ENCODE results near the gene KLK13. TPM values are rescaled to one million over a fixed set of nuclear protein-coding genes. Genes with fewer than 3 reads are reported as not detected.

KLK13 gene
- polyA plus RNA-seq, 3 donors: not detected

GRCh38 chr19:51083783-51084182 is 18.9 kb upstream of the KLK13 start:
- Histone ChIP-seq H3K27me3 (ENCODE audit: control insufficient read depth in 2 of 2, insufficient read depth in 2 of 2, low read length in 2 of 2) (no peaks in the 10 kb centered on the region), H4K20me1 (ENCODE audit: insufficient read depth, low read length) (no peaks in the 10 kb centered on the region), H2AFZ (ENCODE audit: insufficient read depth, low read depth, low read length, poor library complexity, severe bottlenecking) (no peak overlapping the region), H3K27ac (ENCODE audit: low read depth in 1 of 2, low read length in 2 of 2) (no peak overlapping the region), H3K4me1 (ENCODE audit: control insufficient read depth in 1 of 2, insufficient read depth in 2 of 2, low read length in 2 of 2) (no peaks in the 10 kb centered on the region), H3K36me3 (replicated peaks in 1 of 2; ENCODE audit: control insufficient read depth in 1 of 2, insufficient read depth in 2 of 2, low read length in 2 of 2) (no peaks in the 10 kb centered on the region), H3K4me3 (replicated peaks in 1 of 3; ENCODE audit: low read depth in 2 of 3, low read length in 3 of 3) (no peak overlapping the region), H3K79me2 (ENCODE audit: insufficient read depth, low read length) (no peaks in the 10 kb centered on the region), H3K9me3 (replicated peaks in 1 of 2; ENCODE audit: control insufficient read depth in 1 of 2, insufficient read depth in 1 of 2, low read length in 2 of 2) (no peaks in the 10 kb centered on the region), H3K9ac (ENCODE audit: insufficient read depth, low read length, poor library complexity, severe bottlenecking) (no peak overlapping the region), H3K4me2 (replicated peaks; ENCODE audit: extremely low read depth, low read length, poor library complexity, severe bottlenecking) (no peak overlapping the region)
- TF ChIP-seq, protein P1, sequence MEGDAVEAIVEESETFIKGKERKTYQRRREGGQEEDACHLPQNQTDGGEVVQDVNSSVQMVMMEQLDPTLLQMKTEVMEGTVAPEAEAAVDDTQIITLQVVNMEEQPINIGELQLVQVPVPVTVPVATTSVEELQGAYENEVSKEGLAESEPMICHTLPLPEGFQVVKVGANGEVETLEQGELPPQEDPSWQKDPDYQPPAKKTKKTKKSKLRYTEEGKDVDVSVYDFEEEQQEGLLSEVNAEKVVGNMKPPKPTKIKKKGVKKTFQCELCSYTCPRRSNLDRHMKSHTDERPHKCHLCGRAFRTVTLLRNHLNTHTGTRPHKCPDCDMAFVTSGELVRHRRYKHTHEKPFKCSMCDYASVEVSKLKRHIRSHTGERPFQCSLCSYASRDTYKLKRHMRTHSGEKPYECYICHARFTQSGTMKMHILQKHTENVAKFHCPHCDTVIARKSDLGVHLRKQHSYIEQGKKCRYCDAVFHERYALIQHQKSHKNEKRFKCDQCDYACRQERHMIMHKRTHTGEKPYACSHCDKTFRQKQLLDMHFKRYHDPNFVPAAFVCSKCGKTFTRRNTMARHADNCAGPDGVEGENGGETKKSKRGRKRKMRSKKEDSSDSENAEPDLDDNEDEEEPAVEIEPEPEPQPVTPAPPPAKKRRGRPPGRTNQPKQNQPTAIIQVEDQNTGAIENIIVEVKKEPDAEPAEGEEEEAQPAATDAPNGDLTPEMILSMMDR (IDR thresholded peaks at IDR 0.05): no peak
- H3K27me3 Mint-ChIP-seq (ENCODE audit: low read depth in 3 of 3): peaks cover 14 to 21% (median 15%) of the 10 kb centered on the region in 3 donors
- 80% methylated on average over 7 of the region's 14 CpGs for WGBS (ENCODE audit: insufficient coverage)
- H3K4me1 Mint-ChIP-seq: no peaks in the 10 kb centered on the region
- H3K36me3 Mint-ChIP-seq: no peaks in the 10 kb centered on the region
- no peak for DNase-seq
- H3K27ac Mint-ChIP-seq: no peak overlapping the region
- H3K9me3 Mint-ChIP-seq: peaks cover 0 to 2% (median 0%) of the 10 kb centered on the region in 7 donors
- intact Hi-C loops (cut with micrococcal nuclease): no loop called here
- H3K4me3 Mint-ChIP-seq: peak overlapping the region in 1 of 2 donors; percentile 1

DNA sequence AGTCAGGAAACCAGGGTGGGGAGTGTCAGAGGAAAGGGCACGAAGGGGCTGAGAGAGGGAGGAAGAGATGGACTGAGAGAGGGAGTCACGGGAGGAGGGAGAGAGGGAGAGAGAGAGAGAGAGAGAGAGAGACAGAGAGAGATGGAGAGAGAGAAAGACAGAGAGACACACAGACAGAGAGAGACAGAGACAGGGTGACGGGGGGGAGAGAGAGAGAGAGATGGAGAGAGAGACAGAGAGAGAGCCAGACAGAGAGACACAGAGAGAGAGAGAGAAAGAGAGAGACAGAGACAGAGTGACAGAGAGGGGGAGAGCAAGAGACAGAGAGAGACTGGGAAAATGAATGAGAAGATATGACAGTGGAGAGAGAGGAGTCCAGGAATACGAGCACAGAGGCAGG is 18.3 kb upstream of the KLK13 start:
- peaks cover 0 to 2% (median 0%) of the 10 kb centered on the region in 7 donors for H3K9me3 Mint-ChIP-seq
- peaks cover 14 to 22% (median 15%) of the 10 kb centered on the region in 3 donors for H3K27me3 Mint-ChIP-seq (ENCODE audit: low read depth in 3 of 3)
- H3K36me3 Mint-ChIP-seq: no peaks in the 10 kb centered on the region
- Histone ChIP-seq H3K4me3 (replicated peaks in 1 of 3; ENCODE audit: low read depth in 2 of 3, low read length in 3 of 3) (no peak overlapping the region), H3K4me2 (replicated peaks; ENCODE audit: extremely low read depth, low read length, poor library complexity, severe bottlenecking) (no peak overlapping the region), H3K27me3 (ENCODE audit: control insufficient read depth in 2 of 2, insufficient read depth in 2 of 2, low read length in 2 of 2) (no peaks in the 10 kb centered on the region), H3K36me3 (replicated peaks in 1 of 2; ENCODE audit: control insufficient read depth in 1 of 2, insufficient read depth in 2 of 2, low read length in 2 of 2) (no peaks in the 10 kb centered on the region), H3K9ac (ENCODE audit: insufficient read depth, low read length, poor library complexity, severe bottlenecking) (no peak overlapping the region), H2AFZ (ENCODE audit: insufficient read depth, low read depth, low read length, poor library complexity, severe bottlenecking) (no peak overlapping the region), H4K20me1 (ENCODE audit: insufficient read depth, low read length) (no peaks in the 10 kb centered on the region), H3K4me1 (ENCODE audit: control insufficient read depth in 1 of 2, insufficient read depth in 2 of 2, low read length in 2 of 2) (no peaks in the 10 kb centered on the region), H3K9me3 (replicated peaks in 1 of 2; ENCODE audit: control insufficient read depth in 1 of 2, insufficient read depth in 1 of 2, low read length in 2 of 2) (no peaks in the 10 kb centered on the region), H3K79me2 (ENCODE audit: insufficient read depth, low read length) (no peaks in the 10 kb centered on the region), H3K27ac (ENCODE audit: low read depth in 1 of 2, low read length in 2 of 2) (no peak overlapping the region)
- H3K4me3 Mint-ChIP-seq: no peak overlapping the region
- H3K4me1 Mint-ChIP-seq: no peaks in the 10 kb centered on the region
- no peak overlapping the region for H3K27ac Mint-ChIP-seq
- TF ChIP-seq, protein P1 (IDR thresholded peaks at IDR 0.05): no peak
- WGBS (ENCODE audit: insufficient coverage): 42% methylated on average over 4 of the region's 4 CpGs
- intact Hi-C loops (cut with micrococcal nuclease): no loop called here
- DNase-seq: no peak
